GM19467 (cell line): Measurements from ENCODE around the gene TSPAN9.

Experiments
- ATAC-seq: cut with Tn5 transposase; IDR thresholded peaks from one replicate; pipeline ENCODE4 v1.9.1; 2021; ENCODE audit warnings: mild to moderate bottlenecking, moderate library complexity; ENCODE audit not compliant: unreplicated experiment

Gene TSPAN9

DNA sequence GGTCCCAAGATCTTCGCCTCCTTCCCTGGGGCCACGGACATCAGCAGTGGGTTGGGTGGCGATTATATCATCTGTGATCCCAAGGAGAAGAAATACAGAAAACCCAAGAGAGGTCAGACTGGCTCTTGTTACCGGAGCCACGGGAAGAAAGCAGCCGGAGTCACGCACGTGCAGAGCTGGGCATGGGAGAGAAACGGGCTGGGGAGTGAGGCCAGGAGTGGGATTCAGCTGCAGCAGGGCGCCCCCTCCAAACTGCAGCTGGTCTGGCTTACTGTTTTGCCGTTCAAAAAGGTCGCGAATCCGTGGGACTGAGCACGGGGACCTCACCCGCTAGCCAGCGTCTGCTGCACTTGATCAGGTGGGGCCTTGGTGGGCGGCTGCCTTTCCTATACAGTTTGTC, 207.2 kb downstream of the TSPAN9 start:
- ATAC-seq: no peak

DNA sequence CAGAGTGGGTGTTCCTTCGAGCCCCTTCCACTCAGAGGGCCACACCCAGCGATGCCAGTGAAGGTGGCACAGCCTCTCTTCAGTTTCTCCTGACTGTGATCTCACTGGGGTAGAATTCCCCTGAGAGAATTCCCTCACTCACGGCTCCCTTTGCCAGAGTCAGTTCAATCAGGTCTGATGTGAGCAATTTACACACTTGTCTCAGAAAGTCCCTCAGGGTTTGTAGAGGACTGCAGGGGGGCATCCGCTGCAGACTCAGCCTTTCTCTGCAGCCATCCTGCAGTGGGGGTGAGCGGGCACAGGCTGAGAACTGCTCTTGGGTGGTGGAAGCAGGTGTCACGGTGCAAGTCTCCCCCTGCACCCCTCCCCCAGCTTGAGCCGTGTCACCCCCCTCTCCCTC, 208.4 kb downstream of the TSPAN9 start:
- no peak for ATAC-seq

DNA sequence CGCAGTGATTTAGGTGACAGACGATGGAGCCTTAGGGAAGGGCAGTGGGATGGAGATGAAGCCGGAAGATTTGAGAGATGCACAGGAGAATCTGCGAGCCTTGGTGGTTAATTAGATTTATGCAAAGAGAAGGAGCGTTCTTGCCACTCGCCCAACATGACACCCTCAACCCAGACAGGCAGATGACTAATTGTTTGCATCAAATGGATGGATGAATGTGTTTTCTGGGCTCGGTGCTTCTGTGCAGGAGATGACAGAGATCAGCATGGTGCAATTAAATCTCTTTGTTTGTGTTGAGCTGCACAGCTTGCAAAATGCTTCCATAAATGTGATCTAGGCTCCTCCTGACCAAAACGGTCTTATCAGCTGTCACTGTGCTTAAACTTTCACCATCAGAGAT, 211.5 kb downstream of the TSPAN9 start:
- ATAC-seq: no peak

DNA sequence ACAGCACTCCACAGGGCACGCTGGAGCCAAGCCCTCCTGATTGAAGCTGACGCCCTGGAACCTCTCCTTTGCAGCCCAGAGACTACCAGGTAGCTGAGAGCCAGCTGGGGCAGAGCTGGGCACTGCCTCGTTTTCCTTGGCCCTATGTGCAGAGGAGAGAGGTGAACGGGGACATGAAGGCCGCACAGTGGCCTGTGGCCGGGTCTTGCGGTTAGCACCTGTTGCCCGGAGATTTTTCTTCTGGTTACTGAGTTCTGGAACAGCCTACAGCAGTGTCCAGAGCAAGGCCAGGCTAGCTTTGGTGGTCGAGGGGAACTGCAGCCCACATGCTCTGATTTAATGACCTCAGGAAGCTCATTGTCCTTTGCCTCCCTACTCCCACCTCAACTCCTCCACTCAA, 212.5 kb downstream of the TSPAN9 start:
- ATAC-seq: no peak

DNA sequence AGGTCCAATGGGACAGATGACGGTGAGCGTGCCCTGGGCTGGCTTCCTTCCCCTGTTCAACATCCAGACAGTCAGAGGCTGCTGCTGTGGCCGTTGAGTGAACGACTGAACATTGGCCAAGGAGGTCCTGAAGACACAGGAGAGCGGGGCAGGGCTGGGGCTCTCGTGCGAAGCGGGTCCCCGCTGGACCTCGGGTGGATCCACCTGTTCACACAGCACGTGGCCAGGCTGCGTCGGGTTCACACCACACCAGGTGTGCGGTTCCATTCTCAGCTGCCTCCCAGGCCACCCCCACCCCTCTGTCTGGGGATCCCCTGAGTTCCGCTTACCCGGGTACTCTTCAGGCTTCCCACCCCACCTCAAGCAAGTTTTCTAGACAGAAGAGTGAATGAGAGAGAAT, 214.8 kb downstream of the TSPAN9 start:
- ATAC-seq: no peak

DNA sequence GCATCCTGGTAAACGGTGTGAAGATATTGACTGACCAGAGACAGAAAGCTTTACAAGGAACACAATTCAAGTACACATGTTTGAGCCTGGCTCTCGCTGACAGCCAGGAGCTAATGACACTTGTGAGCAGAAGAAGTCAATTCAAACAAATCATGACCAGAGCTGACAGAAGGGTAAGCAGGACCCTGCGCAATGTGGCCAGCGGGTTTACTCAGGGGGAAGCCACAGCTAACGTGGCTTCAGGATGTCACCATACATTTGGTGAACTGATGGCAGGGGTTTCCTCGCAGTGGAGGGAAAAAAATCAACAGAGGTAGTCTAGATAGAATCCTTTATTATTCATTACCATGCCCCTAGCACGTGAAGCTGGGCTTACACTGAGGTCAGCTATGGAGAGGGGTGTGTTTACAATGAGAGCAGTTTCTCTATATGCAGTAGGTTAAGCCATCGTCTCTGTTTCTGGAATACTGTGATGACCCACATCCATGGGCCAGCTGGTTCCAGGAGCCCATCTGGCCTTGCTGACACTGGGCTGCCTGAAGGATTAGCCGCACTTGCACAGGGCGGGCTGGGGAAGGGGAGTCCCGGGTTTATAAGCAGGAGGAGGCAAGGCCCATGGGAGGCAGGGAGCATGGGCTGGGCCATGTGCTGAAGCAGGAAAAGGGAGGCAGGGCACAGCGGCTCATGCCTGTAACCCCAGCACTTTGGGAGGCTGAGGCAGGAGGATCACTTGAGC, 215.7 kb downstream of the TSPAN9 start:
- ATAC-seq: no peak

DNA sequence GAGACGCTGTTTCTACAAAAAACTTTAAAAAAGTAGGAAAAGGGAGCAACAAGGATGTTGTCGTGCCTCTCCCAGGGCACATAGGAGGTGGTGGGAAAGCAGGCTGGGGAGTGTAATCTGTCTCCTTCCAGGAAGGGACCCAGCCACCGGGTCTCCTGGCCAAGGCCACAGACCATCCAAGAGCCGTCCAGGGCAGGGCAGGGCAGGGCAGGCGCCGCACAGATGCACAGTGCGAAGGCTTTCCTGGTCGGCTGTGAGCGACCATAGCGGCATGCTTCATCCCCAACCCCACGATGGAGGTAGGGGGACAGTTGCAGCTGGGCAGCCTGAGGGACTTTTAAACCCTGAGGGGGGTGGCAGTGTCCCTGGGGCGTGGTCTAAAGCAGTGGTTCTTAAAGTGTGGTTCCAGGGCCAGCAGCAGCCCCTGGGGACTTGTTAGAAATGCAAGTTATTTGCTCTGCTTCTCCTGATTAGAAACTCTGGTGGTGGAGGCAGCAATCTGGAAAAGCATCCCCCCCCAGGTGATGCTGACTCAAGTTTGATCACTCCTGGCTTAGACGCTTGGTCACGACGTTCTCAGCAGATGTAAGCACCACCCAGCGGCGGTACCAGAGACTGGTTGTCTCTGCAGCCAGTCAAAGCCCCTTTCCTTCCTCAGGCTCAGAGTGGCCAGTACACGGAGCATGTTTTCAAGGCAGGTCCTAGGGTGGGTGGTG, 216.4 kb downstream of the TSPAN9 start:
- ATAC-seq: no peak

DNA sequence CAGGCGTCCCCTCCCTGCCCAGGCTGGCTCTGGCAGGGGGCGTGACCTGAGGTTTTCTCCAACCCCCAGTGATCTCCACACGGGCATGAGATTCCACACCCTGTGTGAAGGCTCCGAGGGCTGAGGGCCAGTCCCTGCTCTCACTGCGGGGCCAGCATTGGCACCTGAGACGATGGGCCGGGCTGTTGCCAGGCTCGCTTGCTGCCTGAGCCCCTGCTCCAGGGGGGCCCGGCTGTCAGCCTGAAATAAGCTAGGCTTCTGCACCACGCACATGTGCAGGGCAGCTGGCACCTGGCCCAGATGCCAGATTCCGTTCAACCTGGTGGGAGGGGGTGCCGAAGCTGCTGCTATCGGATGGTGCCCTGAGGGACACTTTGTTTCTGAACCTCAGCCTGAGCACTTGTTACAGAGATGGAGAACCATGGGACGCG, 217.3 kb downstream of the TSPAN9 start:
- ATAC-seq: no peak

DNA sequence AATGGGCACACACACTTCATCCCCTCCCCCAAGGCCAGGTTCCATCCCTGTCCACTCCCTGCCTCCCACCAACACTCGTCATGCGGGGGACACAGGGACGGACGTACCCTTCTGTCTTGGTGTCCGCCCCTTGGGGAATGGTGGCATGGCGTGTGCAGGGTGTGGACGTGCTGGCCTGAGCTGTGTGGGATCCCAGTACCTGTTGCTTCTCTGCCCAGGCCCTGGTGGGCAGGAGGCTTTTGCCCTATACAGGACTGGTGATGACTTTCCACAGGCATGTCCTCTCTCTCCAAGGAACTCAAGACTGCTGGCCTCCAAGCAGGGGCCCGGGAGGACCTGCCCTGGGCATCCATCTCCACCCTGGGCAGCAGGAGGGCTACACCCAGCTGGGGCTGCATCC, 218.0 kb downstream of the TSPAN9 start:
- ATAC-seq: no peak

DNA sequence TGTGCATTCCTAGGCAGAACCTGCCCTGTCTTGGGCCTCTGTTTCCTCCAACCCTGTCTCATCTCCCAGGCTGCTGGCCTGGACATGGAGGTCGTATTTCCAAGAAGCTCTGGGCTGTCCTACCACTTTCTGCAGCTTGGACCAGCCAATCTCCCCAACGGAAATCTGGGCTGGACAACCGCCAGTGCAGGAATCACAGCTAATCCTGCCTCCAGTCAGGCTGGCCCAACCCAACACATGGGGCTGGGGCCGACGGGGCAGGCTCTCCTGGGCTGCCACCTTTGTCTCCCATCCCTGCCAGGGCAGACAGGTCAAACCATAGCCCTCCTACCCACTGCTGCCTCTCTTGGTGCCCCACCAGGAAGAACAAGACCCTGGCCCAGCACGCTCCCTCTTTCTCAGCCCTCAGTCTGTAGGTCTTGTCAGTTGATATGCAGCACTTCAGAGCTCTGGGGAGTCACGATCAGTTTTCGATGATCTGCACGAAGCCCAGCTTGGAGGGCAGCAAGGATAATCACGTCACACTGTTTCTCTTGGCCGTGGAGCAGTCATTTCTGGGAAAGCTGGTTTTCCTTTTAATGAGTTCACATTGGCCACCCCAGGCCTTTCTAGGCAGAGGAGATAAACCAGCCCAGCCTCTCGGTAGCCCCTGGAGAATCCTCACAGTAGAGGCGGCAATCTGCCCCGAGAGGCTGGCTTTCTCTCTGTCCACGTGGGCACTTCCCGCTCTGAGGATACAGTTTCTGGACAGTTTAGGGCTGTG, 218.6 kb downstream of the TSPAN9 start:
- ATAC-seq: no peak

DNA sequence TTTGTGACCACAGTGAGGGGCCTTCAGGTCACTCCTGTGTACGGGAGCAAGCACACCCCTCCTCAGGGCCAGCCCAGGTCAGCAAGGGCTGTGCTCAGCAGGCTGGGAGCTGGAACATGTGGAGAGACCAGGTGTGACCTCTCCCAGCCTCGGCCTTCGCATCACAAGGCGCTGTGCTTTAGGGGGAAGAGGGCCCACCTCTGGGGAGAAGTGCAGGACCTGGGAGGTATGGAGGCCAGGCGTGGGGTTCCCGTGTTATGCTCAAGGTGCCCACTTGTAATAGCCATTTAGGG, 219.2 kb downstream of the TSPAN9 start:
- no peak for ATAC-seq

DNA sequence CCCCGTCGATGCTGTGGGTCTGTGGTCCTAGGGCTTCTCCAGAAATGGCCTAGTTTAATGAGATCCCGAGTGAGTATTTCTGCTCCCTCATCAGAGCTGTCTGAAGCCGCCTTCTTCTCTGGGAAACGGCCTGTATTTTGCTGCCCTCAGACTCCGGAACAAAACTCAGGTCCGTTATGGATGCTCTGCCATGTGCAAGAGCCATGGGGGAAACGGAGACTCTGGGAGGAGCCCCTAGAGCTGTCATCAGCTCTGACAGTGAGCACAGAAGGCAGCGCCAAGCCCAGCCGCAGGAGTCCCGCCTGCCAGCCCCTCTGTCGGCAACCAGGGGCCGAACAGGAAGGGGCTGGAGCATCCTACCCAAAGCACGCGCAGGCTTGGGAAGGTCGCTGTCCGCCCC, 221.4 kb downstream of the TSPAN9 start:
- ATAC-seq: no peak

DNA sequence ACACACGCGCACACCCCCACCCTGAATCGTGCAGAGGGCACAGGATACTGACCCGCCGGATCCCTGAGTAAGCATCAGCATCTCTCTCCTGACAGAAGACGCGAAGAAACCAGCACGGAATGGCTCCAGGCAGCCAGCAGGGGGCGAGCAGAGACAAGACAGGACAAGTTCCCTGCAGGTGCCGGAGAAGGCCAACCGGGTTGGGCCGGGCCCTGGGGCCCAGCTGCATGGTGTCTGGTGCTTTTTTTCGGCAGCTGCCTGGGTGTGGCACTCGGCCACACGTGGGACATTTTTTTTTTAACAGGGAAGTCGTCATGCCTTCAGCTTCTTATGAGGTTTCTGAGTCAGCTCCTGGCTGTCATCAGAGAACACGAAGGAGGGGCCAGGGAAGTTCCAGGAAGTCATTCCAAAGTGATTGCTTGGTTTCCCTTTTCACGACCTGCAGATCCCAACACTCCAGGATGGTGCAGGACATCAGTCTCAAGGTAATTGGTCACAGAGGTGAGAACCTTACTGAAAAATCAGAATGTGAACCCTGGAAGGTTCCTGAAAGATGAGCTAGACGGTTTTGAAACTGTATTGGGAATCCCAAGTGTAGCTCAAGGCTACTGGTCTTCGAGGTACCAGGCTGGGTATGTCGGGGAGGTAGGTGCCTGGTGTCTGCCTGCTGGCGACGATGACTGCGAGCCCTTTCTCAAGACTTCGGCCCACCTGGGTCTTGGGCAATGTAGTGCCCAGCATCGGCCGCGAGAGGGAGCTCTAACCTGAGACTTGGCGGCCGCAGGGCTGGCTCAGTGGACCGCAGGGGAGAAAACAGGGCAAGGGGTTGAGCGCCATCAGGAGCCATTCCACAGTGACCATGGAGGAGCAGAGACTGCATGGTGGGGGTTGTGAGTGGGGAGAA, 223.0 kb downstream of the TSPAN9 start:
- ATAC-seq: peak; percentile 67

DNA sequence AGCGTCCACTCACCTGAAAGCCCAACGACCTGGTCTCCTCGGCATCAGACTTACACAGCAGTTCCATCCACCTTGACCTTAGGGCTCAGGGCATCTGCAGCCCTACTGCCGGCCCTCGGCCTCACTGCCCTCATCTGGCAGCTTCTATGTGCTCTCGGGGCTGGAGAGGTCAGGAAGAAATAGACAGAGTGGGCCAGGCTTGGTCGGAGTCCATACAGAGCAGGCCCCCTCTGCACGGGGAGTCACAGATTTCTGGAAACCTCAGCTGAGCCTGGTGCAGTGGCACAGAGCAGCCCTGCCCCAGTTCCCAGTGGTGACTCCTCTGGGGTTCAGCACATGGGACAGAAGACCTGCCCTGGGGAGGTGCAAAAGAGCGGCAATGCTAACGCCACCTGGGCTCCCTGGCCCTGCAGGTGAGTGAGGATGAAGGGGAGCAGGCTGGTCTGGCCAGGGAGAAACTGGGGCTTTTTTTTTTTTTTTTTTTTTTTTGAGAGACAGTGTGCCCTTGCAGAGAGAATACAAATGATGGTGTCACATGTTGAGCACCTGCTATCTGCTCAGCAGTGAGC, 223.7 kb downstream of the TSPAN9 start:
- ATAC-seq: no peak

DNA sequence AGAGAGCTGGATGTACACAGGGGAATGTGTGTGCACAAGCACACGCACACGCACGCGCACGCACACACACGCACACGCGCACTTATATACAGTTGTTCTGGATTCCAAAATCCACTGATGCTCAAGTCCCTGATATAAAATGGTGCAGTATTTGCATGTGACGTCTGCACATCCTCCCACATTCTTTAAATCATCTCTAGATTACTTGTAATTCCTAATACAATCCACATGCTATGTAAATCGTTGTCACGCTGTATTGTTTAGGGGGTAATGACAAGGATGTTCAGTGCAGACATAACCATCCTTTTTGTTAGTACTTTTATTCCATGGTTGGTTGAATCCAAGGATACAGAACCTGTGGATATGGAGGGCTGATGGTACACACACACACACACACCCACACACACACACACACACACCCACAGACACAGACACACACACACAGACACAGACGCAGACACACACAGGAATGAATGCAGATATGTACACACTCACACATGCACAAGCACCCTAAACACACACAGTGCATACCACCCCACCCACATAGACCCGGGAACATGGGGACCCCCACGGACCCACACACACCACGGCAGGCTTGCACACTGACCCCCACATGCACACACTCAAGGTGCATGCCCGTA, 225.3 kb downstream of the TSPAN9 start:
- ATAC-seq: no peak

DNA sequence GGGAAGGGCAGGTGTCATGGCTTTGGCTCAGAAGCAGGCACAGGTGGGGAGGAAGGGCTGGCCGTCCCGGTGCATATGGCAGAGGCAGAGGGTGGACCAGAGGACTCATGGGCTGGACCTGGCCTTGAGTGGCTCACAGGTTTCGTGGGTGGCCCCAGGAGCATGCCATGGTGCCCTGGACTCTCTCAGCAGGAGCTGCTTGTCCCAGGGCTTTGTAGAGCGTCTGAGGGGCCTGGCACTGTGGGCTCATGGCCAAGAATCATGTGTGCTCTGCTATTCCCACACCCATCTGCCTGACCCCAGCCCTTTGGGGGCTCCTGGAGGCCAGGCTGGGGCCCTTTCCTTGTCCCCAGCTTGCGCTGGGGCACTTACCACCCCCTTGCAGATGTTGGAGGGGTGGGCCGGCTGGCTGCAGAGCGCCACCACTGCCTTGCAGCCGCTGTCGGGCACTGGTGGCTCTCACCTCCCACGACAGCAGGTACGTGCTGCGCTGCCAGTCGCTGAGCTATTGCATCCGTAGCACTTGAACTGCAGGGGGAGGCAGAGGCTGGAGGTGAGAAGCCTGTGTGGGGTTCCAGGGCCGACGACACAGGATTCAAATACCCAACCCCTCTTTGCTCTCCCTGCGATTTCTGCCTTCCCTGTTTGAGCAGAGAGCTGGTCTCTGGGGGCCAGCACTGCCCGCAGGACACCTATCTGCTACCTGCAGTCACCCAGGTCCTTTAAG, 226.4 kb downstream of the TSPAN9 start:
- ATAC-seq: no peak

DNA sequence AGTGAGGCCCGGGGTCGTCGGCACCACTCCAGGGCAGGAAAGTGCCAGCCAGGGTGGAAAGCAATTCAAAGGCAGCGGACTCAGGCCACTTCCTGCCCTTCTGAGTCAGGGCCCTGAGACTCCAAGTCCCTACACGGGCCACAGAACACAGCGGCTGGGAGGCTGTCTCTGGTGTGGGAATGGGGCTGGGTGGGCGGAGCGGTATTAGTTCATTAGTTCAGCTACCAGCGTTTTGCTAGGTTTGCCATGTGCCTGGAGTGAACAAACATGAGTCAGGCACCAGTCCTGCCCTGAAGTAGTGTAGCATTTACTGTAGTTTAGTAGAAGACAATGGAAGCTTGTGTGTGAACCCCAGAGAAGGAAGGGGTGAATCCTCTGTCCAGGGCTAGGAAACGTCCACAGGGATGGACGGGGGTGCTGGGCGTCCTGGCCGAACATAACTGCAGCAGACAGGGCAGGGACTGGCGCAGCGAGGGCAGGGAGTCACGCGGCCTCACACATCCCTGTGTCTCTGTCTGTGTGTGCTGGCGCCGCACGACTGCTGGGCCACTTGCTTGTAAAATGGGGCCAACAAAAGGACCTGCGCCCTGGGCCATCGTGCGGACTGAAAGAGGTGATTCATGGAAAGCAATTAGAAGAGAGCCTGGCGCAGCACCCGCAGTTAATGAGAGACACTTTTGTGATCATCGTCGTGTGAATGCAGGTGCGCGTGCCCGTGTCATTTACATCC, 227.4 kb downstream of the TSPAN9 start:
- no peak for ATAC-seq

DNA sequence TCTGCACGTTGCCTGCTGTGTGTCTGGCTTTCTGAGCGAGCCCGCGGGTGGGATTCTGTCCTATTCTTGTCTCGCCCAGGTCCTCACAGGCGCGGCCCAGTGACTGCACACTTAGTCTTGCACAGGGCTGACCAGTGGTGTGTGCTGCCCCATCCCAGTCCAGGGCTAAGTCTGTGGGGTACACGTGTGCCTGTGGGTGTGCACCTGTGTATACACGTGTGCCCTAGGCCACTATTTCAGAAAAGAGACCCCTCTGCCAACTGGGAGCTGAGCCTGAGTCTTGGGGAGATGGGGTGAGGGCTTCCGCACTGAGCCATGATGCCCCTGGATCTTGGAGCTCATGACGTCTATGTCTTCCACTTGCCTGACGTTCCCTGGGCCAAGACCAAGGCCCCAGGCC, 228.3 kb downstream of the TSPAN9 start:
- no peak for ATAC-seq
